Heart right ventricle (tissue), 16 donors: Measurements from ENCODE around the gene KCNIP1. TPM values are rescaled to one million over a fixed set of nuclear protein-coding genes. Genes with fewer than 3 reads are reported as not detected.
A peak's percentile ranks its signal among the peaks of the same experiment; 100 is the strongest.

ENCODE experiments used
- ATAC-seq, 8 donors: fragments of 200-7000 bp; cut with Tn5 transposase; one replicate each; pipeline ENCODE4 v1.9.1; 2020; ENCODE audit warnings: mild to moderate bottlenecking in 8 of 8, moderate library complexity in 8 of 8, moderate number of reproducible peaks in 1 of 8
- DNase-seq, 2 donors: peaks; one replicate each; pipeline ENCODE4 v3.0.0-alpha.2; 2020
- H3K27ac ChIP-seq, 10 donors: fragments of 200-600 bp; sonication (generic) in 2 of 10; one replicate each; pipeline versions ENCODE4 v1.5.0 to v1.8.0; 2020 to 2022; ENCODE audit warnings: mild to moderate bottlenecking in 3 of 10
- H3K27me3 ChIP-seq, 7 donors: fragments of 200-600 bp; one replicate each; pipeline ENCODE4 v1.8.0; 2021 to 2022; ENCODE audit warnings: mild to moderate bottlenecking in 2 of 7
- H3K36me3 ChIP-seq, 9 donors: fragments of 200-600 bp; sonication (generic) in 1 of 9; one replicate each; pipeline versions ENCODE4 v1.5.0 to v1.8.0; 2020 to 2022; ENCODE audit warnings: mild to moderate bottlenecking in 2 of 9
- H3K4me1 ChIP-seq, 9 donors: fragments of 200-600 bp; sonication (generic) in 1 of 9; one replicate each; pipeline versions ENCODE4 v1.5.0 to v1.8.0; 2020 to 2022; ENCODE audit warnings: mild to moderate bottlenecking in 4 of 9
- H3K4me3 ChIP-seq, 10 donors: fragments of 200-600 bp; sonication (generic) in 2 of 10; one replicate each; pipeline versions ENCODE4 v1.5.0 to v1.8.0; 2020 to 2022; ENCODE audit warnings: mild to moderate bottlenecking in 7 of 10, moderate library complexity in 2 of 10
- H3K9me3 ChIP-seq, 11 donors: fragments of 200-600 bp in 10 of 11; sonication (generic) in 2 of 11; one replicate each; pipeline versions ENCODE4 v1.5.0 to v1.8.0; 2013 to 2022; ENCODE audit warnings: mild to moderate bottlenecking in 2 of 11, control low read depth in 1 of 11, moderate library complexity in 1 of 11
- CTCF ChIP-seq, 9 donors: fragments of 200-600 bp; sonication (generic) in 2 of 9; IDR thresholded peaks; one replicate each; pipeline versions ENCODE4 v1.5.0 to v1.8.0; 2021 to 2022; ENCODE audit warnings: antibody characterized with exemption in 9 of 9, mild to moderate bottlenecking in 5 of 9, moderate library complexity in 1 of 9
- WGBS, 2 donors: extraction: QIAGEN DNeasy Blood & Tissue Kit; methylation state at CpG; one replicate each; pipeline ENCODE4 v1.1.7; 2013; ENCODE audit warnings: inconsistent platforms in 1 of 2; 5-methylcytosine and 5-hydroxymethylcytosine counted together
- intact Hi-C, 10 donors: fragments of 100-400 bp; cut with DNase I; formaldehyde crosslinking; loops; one replicate each; pipeline versions ENCODE4 v1.11.1 to v1.14.2; 2022
- polyA plus RNA-seq, 2 donors: library from polyadenylated mRNA; stranded (reverse); fragments of 200-250 nt; gene quantifications; one replicate each; pipeline ENCODE4 v1.2.3, GENCODE V29; 2013
- total RNA-seq, 10 donors: library from RNA; stranded (reverse); fragmentation: NEBNext Ultra II Directional in 3 of 10; extraction: Animal tissue kit (Norgen Biotek cat#: 25700) in 3 of 10; gene quantifications; one replicate each; pipeline versions ENCODE4 v1.2.1 to v1.2.4, GENCODE V29; 2021 to 2023
- donor health status: Arrhythmogenic right ventricular cardiomyopathy.
- donor health status: ischemic (EF 13 %, LVEDD 7.1; RV severe dilation, severe dysfunction).
- donor health status: healthy with polysubstance abuse.
- donor health status: DM: no; HTN: yes; CAD: no.
- donor health status: DM: no; HTN: no; CAD: no.
- donor health status: ischemic (EF 25% LVEDD 6.9; RV normal size, moderate dysfunction).
- donor health status: ischemic (EF 25% LVEDD 5.7; RV mildly dilated, moderate dysfunction).
- donor health status: healthy.
- donor health status: DM: yes; HTN: yes; CAD: no.
- donor health status: Ischemic cardiomyopathy.
- donor health status: ischemic (EF 35%, LVEDD 5.7; RV mildly dilated, moderate dysfunction).
- donor health status: nonischemic (EF 11% LVEDD 7.7; RV severe dilation, severe dysfunction).
- donor health status: DM: yes; HTN: yes; CAD: no.
- donor health status: PGD.
- donor health status: ischemic (EF 29% LVEDD 5.4; RV normal size, mild dysfunction).
- donor health status: nonischemic (EF 23%, LVEDD 6.1; RV moderate dilation, normal function).

The KCNIP1 gene
- total and polyA plus RNA-seq, 12 donors = 0.06 to 0.67 (median 0.21) TPM; not detected in 7

DNA sequence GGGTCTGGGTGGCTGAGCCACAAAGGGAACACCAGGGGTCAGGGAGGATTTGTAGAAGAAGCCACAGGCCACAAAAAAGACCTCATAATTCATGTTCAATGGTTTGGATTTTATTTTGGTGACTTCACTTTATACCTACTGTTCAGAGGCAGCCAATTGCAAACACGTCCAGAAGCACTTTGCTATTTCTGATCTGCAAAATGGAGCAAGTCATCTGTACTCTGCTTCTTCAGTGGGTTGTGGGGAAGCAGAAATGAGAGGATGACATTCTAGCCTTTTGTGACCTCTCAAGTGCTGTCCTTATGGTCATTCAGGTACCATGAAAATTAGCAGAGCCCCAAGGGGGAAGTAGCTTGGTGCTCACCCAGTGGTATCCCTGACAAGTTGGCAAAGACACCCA lies 2.5 kb upstream of the KCNIP1 start:
- Histone ChIP-seq H3K27me3 (peaks cover 0 to 45% (median 32%) of the 10 kb centered on the region in 7 donors), H3K4me1 (peaks cover 0 to 4% (median 0%) of the 10 kb centered on the region in 9 donors), H3K27ac (no peak overlapping the region), H3K36me3 (no peaks in the 10 kb centered on the region), H3K9me3 (peaks cover 0 to 5% (median 0%) of the 10 kb centered on the region in 11 donors), H3K4me3 (no peak overlapping the region)
- 85 to 92% methylated on average over 1 of the region's 1 CpG for WGBS, 2 donors
- DNase-seq (no peak), ATAC-seq (no peak)
- intact Hi-C loops = no loop called here
- TF ChIP-seq CTCF (IDR thresholded peaks at IDR 0.05) = no peak

GRCh38 chr5:170501931-170502330 lies 1.9 kb upstream of the KCNIP1 start:
- intact Hi-C loops = no loop called here
- ATAC-seq = no peak
- Histone ChIP-seq H3K27ac (no peak overlapping the region), H3K9me3 (peaks cover 0 to 5% (median 0%) of the 10 kb centered on the region in 11 donors), H3K36me3 (no peaks in the 10 kb centered on the region), H3K27me3 (peaks cover 0 to 50% (median 32%) of the 10 kb centered on the region in 7 donors), H3K4me1 (peaks cover 0 to 4% (median 0%) of the 10 kb centered on the region in 9 donors), H3K4me3 (no peak overlapping the region)
- no peak for DNase-seq
- WGBS, 2 donors = 83 to 86% methylated on average over 2 of the region's 2 CpGs
- TF ChIP-seq CTCF (IDR thresholded peaks at IDR 0.05) = no peak

DNA sequence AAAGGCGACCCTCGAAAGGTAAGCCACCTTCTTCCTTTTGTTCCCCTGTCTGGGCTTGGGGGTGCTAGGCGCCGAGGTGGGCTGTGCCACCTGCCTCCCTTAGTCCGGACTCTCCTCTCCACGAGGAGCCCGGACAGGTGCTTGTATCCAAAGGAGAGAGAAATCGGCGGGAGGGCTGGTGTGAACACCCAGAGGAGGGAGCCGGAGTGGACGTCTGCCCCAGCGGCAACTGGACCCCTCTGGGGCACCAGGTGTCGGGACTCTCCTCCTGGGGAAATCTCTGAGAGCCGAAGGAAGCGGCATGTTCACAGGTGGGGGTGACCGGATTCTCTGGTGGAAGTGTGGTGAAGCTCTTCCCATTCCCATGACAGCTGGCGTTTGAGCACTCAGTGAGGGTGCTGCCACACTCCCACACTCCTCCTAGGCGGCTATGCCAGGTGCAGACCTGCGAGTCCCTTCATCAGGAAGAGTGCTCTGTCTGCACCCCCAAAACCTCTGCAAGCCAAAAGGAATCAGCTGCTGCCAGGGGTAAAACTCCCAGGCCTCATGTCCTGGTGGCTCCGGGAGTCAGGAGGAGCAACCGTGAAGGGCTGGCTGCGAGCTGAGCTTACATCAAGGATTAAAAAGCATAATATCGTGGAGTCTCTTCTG lies 921 bp downstream of the KCNIP1 start:
- DNase-seq (no peak), ATAC-seq (no peak)
- Histone ChIP-seq H3K4me3 (peak overlapping the region in 3 of 10 donors; percentile 36 to 43 (median 41)), H3K27me3 (peaks cover 0 to 50% (median 32%) of the 10 kb centered on the region in 7 donors), H3K9me3 (peaks cover 0 to 5% (median 0%) of the 10 kb centered on the region in 11 donors), H3K36me3 (no peaks in the 10 kb centered on the region), H3K27ac (no peak overlapping the region), H3K4me1 (peaks cover 0 to 4% (median 0%) of the 10 kb centered on the region in 9 donors)
- intact Hi-C loops = no loop called here
- WGBS, 2 donors = 83 to 86% methylated on average over 23 of the region's 23 CpGs
- TF ChIP-seq CTCF (IDR thresholded peaks at IDR 0.05) = no peak

GRCh38 chr5:170508036-170508435 lies 4.2 kb downstream of the KCNIP1 start:
- Histone ChIP-seq H3K9me3 (no peaks in the 10 kb centered on the region), H3K4me1 (peaks cover 0 to 4% (median 0%) of the 10 kb centered on the region in 9 donors), H3K4me3 (no peak overlapping the region), H3K27me3 (peaks cover 0 to 37% (median 28%) of the 10 kb centered on the region in 7 donors), H3K36me3 (no peaks in the 10 kb centered on the region), H3K27ac (no peak overlapping the region)
- 90 to 91% methylated on average over 5 of the region's 5 CpGs for WGBS, 2 donors
- no peak for TF ChIP-seq CTCF (IDR thresholded peaks at IDR 0.05)
- DNase-seq = no peak
- ATAC-seq = no peak
- intact Hi-C loops = no loop called here
